ENCODE results near the gene DENND2D. TPM values are rescaled to one million over a fixed set of nuclear protein-coding genes. Genes with fewer than 3 reads are reported as not detected.

The DENND2D gene
- total RNA-seq, 1 donor from 2014 or later = not detected

DNA sequence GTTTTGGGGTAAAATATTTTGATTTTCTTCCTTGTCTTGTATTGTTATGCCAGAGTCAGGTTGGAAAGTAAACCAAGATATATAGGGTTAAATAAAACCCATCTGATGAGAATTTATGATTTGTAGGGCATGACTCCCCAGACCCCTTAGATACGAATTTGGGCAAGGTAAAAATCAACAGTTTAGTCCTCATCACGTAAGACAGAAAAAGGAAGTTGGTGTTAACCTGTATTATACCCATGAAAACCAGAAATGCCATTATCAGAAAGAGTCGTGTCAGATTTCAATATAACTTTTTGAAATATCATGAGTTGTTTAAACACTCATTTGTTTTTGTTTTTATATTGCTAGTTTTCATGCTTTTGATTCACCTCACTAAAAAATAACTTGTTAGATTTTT lies 48.6 kb downstream of the DENND2D start:
- no peak for DNase-seq (ENCODE audit: extremely low spot score, unreplicated experiment)
- TF ChIP-seq, protein P1, sequence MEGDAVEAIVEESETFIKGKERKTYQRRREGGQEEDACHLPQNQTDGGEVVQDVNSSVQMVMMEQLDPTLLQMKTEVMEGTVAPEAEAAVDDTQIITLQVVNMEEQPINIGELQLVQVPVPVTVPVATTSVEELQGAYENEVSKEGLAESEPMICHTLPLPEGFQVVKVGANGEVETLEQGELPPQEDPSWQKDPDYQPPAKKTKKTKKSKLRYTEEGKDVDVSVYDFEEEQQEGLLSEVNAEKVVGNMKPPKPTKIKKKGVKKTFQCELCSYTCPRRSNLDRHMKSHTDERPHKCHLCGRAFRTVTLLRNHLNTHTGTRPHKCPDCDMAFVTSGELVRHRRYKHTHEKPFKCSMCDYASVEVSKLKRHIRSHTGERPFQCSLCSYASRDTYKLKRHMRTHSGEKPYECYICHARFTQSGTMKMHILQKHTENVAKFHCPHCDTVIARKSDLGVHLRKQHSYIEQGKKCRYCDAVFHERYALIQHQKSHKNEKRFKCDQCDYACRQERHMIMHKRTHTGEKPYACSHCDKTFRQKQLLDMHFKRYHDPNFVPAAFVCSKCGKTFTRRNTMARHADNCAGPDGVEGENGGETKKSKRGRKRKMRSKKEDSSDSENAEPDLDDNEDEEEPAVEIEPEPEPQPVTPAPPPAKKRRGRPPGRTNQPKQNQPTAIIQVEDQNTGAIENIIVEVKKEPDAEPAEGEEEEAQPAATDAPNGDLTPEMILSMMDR (IDR thresholded peaks at IDR 0.05) = no peak
- no peak overlapping the region for H3K27ac Mint-ChIP-seq (ENCODE audit: unreplicated experiment)
- H3K4me1 Mint-ChIP-seq (ENCODE audit: unreplicated experiment) = no peaks in the 10 kb centered on the region
- H3K9me3 Mint-ChIP-seq (ENCODE audit: unreplicated experiment) = peaks cover 6% of the 10 kb centered on the region
- H3K4me3 Mint-ChIP-seq (ENCODE audit: unreplicated experiment) = no peak overlapping the region
- H3K27me3 Mint-ChIP-seq (ENCODE audit: unreplicated experiment) = no peaks in the 10 kb centered on the region
- H3K36me3 Mint-ChIP-seq (ENCODE audit: unreplicated experiment) = peaks cover 71% of the 10 kb centered on the region

DNA sequence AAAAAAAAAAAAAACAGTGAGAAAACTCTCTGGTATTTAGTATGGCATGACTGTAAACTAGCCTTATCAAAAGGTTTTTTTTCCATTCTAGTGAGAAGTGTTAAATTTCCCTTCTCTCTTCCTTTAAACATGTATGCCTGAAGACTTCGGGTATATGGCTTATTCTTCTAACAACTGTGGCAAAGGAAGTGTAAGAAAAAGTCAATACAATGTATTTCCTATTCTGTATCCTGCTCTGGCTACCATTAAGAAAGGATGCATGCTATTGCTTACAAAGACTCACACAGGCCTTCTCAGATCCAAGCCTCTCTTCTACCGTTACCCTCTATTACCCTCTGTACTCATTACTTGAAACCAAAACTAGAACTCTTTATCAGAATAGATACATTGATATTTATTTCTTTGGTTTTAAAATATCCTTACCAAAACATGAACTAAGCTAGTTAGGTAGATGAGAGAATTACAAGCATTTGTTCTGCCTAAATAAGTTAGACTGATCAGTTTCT lies 52.0 kb downstream of the DENND2D start:
- H3K27ac Mint-ChIP-seq (ENCODE audit: unreplicated experiment) = no peak overlapping the region
- peaks cover 2% of the 10 kb centered on the region for H3K4me1 Mint-ChIP-seq (ENCODE audit: unreplicated experiment)
- TF ChIP-seq, protein P1 (IDR thresholded peaks at IDR 0.05) = no peak
- no peaks in the 10 kb centered on the region for H3K27me3 Mint-ChIP-seq (ENCODE audit: unreplicated experiment)
- no peak overlapping the region for H3K4me3 Mint-ChIP-seq (ENCODE audit: unreplicated experiment)
- DNase-seq (ENCODE audit: extremely low spot score, unreplicated experiment) = no peak
- peaks cover 51% of the 10 kb centered on the region for H3K36me3 Mint-ChIP-seq (ENCODE audit: unreplicated experiment)
- peaks cover 1% of the 10 kb centered on the region for H3K9me3 Mint-ChIP-seq (ENCODE audit: unreplicated experiment)

DNA sequence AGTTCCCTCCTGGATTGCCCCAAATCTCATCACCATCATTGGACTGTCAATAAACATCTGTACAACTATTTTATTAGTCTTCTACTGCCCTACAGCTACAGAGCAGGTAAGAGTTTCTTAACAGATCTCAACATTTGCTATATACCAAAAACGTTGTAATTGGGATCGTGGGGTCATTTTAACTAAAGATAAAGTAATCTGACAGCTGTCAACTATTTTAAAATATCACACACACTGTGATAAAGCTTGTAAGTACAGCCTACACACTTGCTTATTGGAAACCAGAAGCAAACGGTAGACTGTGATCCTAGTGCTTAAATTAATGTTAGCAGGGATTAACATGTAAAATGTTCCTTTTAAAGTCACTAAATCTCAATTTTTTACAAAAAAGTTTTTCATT lies 52.5 kb downstream of the DENND2D start:
- no peak overlapping the region for H3K27ac Mint-ChIP-seq (ENCODE audit: unreplicated experiment)
- no peak overlapping the region for H3K4me3 Mint-ChIP-seq (ENCODE audit: unreplicated experiment)
- no peak for DNase-seq (ENCODE audit: extremely low spot score, unreplicated experiment)
- no peaks in the 10 kb centered on the region for H3K27me3 Mint-ChIP-seq (ENCODE audit: unreplicated experiment)
- TF ChIP-seq, protein P1 (IDR thresholded peaks at IDR 0.05) = no peak
- H3K9me3 Mint-ChIP-seq (ENCODE audit: unreplicated experiment) = no peaks in the 10 kb centered on the region
- peaks cover 46% of the 10 kb centered on the region for H3K36me3 Mint-ChIP-seq (ENCODE audit: unreplicated experiment)
- H3K4me1 Mint-ChIP-seq (ENCODE audit: unreplicated experiment) = peaks cover 2% of the 10 kb centered on the region

DNA sequence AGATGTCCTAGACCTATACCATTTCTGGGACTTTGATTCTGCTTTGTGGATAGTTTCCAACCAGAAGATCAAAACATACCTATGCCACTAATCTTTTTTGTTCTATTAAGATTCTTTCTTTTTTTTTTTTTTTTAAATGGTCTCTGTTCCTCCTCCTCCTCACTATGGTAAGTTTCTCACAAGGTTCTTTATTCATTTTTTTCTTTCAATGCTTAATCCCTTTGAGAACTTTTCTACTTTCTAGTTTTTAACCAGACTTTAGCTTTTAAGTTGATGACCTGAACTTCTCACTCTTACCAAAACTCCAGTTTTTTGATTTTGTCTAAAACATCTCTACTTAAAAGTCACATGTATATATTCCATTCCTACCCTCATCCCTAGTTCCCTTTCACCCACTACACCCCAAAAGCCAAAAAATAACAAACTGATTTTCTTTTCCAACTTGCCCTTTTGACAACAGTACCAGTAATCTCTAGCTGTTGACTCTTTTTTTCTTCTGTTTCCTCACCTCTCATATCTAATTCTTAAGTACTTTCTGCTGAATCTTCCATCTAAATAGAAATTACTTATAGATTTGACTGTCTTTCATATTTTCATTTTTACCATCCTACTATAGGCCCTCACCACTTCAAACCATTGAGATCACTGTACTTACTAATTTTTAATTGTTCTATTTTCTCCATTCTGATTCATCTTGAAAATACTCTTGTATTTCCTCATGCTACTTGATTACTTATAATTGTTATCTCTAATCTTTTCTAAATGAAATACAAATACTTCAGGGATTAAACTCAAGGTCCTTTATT lies 54.3 kb downstream of the DENND2D start:
- no peaks in the 10 kb centered on the region for H3K9me3 Mint-ChIP-seq (ENCODE audit: unreplicated experiment)
- peaks cover 13% of the 10 kb centered on the region for H3K4me1 Mint-ChIP-seq (ENCODE audit: unreplicated experiment)
- H3K27ac Mint-ChIP-seq (ENCODE audit: unreplicated experiment) = no peak overlapping the region
- H3K36me3 Mint-ChIP-seq (ENCODE audit: unreplicated experiment) = peaks cover 32% of the 10 kb centered on the region
- no peak overlapping the region for H3K4me3 Mint-ChIP-seq (ENCODE audit: unreplicated experiment)
- TF ChIP-seq, protein P1 (IDR thresholded peaks at IDR 0.05) = no peak
- DNase-seq (ENCODE audit: extremely low spot score, unreplicated experiment) = no peak
- H3K27me3 Mint-ChIP-seq (ENCODE audit: unreplicated experiment) = no peaks in the 10 kb centered on the region

DNA sequence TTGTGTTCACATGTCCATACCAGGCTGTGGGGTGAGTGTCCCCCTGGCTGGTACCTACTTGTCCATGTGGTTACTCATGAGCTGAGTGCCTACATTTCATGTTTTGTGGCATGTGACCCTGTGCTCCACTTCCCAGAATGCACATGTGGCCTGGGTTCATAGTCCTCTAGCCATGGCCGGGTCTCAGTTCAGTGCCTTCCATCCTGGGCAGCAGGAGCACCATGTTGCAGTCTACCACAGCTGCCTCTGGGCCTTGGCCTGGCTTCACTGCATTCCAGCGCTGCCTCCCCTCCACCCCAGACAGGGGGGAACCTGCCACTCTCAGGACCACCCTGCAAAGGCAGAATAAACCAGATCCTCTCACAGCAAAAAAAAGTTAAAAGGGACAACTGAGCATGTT lies 54.9 kb downstream of the DENND2D start:
- TF ChIP-seq, protein P1 (IDR thresholded peaks at IDR 0.05) = no peak
- Mint-ChIP-seq H3K36me3 (ENCODE audit: unreplicated experiment) (peaks cover 27% of the 10 kb centered on the region), H3K4me1 (ENCODE audit: unreplicated experiment) (peaks cover 17% of the 10 kb centered on the region), H3K27me3 (ENCODE audit: unreplicated experiment) (no peaks in the 10 kb centered on the region), H3K27ac (ENCODE audit: unreplicated experiment) (no peak overlapping the region), H3K4me3 (ENCODE audit: unreplicated experiment) (no peak overlapping the region), H3K9me3 (ENCODE audit: unreplicated experiment) (no peaks in the 10 kb centered on the region)
- DNase-seq (ENCODE audit: extremely low spot score, unreplicated experiment) = no peak
